Immature natural killer cell (primary cell): ENCODE results near the gene GALNT7. TPM values are rescaled to one million over a fixed set of nuclear protein-coding genes. Genes with fewer than 3 reads are reported as not detected.

Experiments used
- DNase-seq, 3 donors: peaks; one replicate each; pipeline ENCODE4 v3.0.0; 2022; ENCODE audit warnings: mixed read lengths in 1 of 3
- H3K27ac Mint-ChIP-seq, 6 donors: one replicate each; pipeline ENCODE4 v1.8.0; 2020; ENCODE audit warnings: mixed read lengths in 6 of 6, mild to moderate bottlenecking in 5 of 6, inconsistent platforms in 4 of 6, moderate library complexity in 3 of 6
- H3K27me3 Mint-ChIP-seq, 3 donors: one replicate each; pipeline ENCODE4 v1.8.0; 2020 to 2021; ENCODE audit warnings: low read depth in 3 of 3, mild to moderate bottlenecking in 3 of 3, mixed read lengths in 3 of 3, moderate library complexity in 3 of 3, inconsistent platforms in 1 of 3
- H3K36me3 Mint-ChIP-seq, 3 donors: one replicate each; pipeline ENCODE4 v1.8.0; 2020; ENCODE audit warnings: mixed read lengths in 3 of 3, inconsistent platforms in 2 of 3, mild to moderate bottlenecking in 2 of 3
- H3K4me1 Mint-ChIP-seq, 2 donors: one replicate each; pipeline ENCODE4 v1.8.0; 2020; ENCODE audit warnings: inconsistent platforms in 2 of 2, mild to moderate bottlenecking in 2 of 2, mixed read lengths in 2 of 2, moderate library complexity in 1 of 2
- H3K4me3 Mint-ChIP-seq, 5 donors: one replicate each; pipeline ENCODE4 v1.8.0; 2020; ENCODE audit warnings: mild to moderate bottlenecking in 5 of 5, mixed read lengths in 5 of 5, inconsistent platforms in 3 of 5, moderate library complexity in 3 of 5
- H3K9me3 Mint-ChIP-seq, 6 donors: one replicate each; pipeline ENCODE4 v1.8.0; 2020; ENCODE audit warnings: mild to moderate bottlenecking in 6 of 6, mixed read lengths in 6 of 6, inconsistent platforms in 4 of 6, moderate library complexity in 3 of 6
- polyA plus RNA-seq, 3 donors: library from polyadenylated mRNA; unstranded; fragments of 300-500 nt; fragmentation: Illumina TruSeq; gene quantifications; one replicate each; pipeline ENCODE4 v1.2.3, GENCODE V29; 2021

The GALNT7 gene
- polyA plus RNA-seq, 3 donors from 2014 or later: 6.8 to 9.9 (median 6.9) TPM

- peak overlapping the region; percentile 83 to 97 (median 92) for H3K27ac Mint-ChIP-seq
- peaks cover 6 to 14% (median 10%) of the 10 kb centered on the region in 3 donors for H3K36me3 Mint-ChIP-seq
- H3K9me3 Mint-ChIP-seq: no peaks in the 10 kb centered on the region
- peaks cover 14 to 19% (median 19%) of the 10 kb centered on the region in 3 donors for H3K27me3 Mint-ChIP-seq
- H3K4me1 Mint-ChIP-seq: peaks cover 29 to 41% of the 10 kb centered on the region in 2 donors
- DNase-seq: peak in 2 of 3 donors; percentile 16 to 19
- H3K4me3 Mint-ChIP-seq: peak overlapping the region; percentile 78 to 93 (median 92)
These were observed 163.4 kb downstream of the GALNT7 start for GRCh38 chr4:173332021-173332487.

DNA sequence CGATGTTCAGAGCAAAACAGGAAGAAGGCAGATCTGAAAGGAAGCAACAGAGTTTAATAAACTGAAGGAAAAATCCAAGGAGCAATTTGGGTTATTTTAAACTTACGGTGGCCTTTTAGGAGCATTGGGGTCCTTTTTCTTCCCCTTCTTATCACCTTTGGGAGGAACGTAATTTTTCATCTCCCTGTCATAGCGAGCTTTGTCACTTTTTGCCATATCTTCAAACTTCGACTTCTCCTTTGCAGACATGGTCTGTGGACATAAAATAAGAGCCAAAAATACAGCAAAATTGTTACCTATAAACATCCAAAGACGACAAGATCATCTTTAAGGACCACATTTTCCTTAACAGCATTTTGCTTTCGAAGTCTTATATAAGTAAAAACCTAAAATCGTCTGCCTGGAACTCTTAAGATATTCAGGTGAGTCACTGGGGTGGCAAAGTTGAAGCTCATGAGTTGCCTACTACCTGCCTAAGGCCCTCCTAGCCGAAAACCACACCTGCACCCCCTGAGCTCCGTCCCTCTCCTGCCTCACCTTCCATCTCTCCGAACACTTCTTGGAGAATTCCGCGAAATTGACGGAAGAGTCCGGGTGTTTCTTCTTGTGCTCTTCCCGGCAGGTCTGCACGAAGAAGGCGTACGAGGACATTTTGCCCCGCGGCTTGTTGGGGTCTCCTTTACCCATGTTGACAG lies 164.5 kb downstream of the GALNT7 start:
- DNase-seq: peak in 1 of 3 donors; percentile 8
- peaks cover 29 to 41% of the 10 kb centered on the region in 2 donors for H3K4me1 Mint-ChIP-seq
- H3K36me3 Mint-ChIP-seq: peaks cover 6 to 14% (median 10%) of the 10 kb centered on the region in 3 donors
- H3K4me3 Mint-ChIP-seq: peak overlapping the region; percentile 92 to 93 (median 92)
- H3K9me3 Mint-ChIP-seq: no peaks in the 10 kb centered on the region
- H3K27ac Mint-ChIP-seq: peak overlapping the region; percentile 83 to 97 (median 92)
- H3K27me3 Mint-ChIP-seq: peaks cover 14 to 19% (median 19%) of the 10 kb centered on the region in 3 donors

GRCh38 chr4:173333658-173334084 lies 165.1 kb downstream of the GALNT7 start:
- peak overlapping the region; percentile 96 to 100 (median 99) for H3K4me3 Mint-ChIP-seq
- peaks cover 29 to 41% of the 10 kb centered on the region in 2 donors for H3K4me1 Mint-ChIP-seq
- H3K27ac Mint-ChIP-seq: peak overlapping the region; percentile 96 to 98 (median 97)
- peaks cover 14 to 19% (median 19%) of the 10 kb centered on the region in 3 donors for H3K27me3 Mint-ChIP-seq
- H3K9me3 Mint-ChIP-seq: no peaks in the 10 kb centered on the region
- no peak for DNase-seq
- H3K36me3 Mint-ChIP-seq: peaks cover 6 to 14% (median 10%) of the 10 kb centered on the region in 3 donors

GRCh38 chr4:173334085-173334890 lies 165.7 kb downstream of the GALNT7 start, which contains the start of gene HMGB2:
Gene HMGB2 (minus strand): TSS chr4:173334358. CDS start chr4:173333649, 709 bp downstream.
- Mint-ChIP-seq H3K9me3 (no peaks in the 10 kb centered on the region), H3K4me1 (peaks cover 29 to 41% of the 10 kb centered on the region in 2 donors), H3K27ac (peak within 1 kb of the TSS; percentile 96 to 98 (median 97)), H3K4me3 (peak within 1 kb of the TSS; percentile 96 to 100 (median 99)), H3K36me3 (peaks cover 3 to 10% (median 10%) of the 10 kb centered on the region in 3 donors), H3K27me3 (peaks cover 14 to 19% (median 19%) of the 10 kb centered on the region in 3 donors)
- DNase-seq: peak; percentile 99

DNA sequence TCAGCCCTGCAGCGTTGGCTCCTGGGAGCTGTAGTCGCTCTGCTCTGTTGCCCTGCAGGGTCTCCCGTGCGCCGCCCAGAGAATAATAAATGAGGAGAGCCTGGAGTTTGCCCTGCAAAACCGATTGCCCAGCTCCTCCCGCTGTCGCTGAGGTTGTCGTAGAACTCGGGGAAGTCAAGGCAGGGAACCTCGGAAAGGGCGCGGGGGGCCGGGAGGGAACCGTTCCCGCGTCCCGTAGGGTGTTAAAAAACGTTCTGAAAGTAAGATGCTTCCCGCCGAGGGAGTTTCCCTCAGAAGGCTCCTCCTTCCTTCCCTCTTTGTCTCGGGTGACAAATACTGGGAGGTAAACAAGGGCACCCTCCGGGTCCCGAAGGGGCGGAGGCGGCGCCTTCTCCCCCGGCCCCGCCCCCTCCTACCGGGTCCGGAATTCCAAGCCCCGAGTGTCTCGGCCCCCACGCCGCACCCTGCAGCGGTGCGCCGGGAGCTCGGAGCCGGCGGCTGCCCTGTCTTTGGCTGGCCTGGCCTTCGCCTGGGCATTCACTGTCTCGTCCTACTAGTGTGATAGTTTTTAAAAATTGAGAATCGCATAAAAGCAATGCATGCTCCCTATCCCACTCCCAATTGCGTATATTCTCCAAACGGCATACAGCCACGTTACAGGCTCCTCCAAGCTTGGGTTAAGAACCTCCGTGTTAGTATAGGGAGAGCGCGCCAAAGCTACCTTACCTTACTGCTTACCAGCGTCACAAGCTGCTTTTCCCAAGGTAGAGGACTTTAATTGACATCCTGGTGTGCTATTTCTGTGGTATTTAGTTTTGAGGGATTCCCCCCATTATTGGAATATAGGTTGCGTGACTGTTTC lies 166.5 kb downstream of the GALNT7 start:
- DNase-seq: no peak
- peaks cover 29 to 41% of the 10 kb centered on the region in 2 donors for H3K4me1 Mint-ChIP-seq
- H3K36me3 Mint-ChIP-seq: peaks cover 3 to 10% (median 8%) of the 10 kb centered on the region in 3 donors
- no peaks in the 10 kb centered on the region for H3K9me3 Mint-ChIP-seq
- peak overlapping the region; percentile 96 to 98 (median 97) for H3K27ac Mint-ChIP-seq
- peak overlapping the region; percentile 96 to 100 (median 99) for H3K4me3 Mint-ChIP-seq
- peaks cover 14 to 19% (median 19%) of the 10 kb centered on the region in 3 donors for H3K27me3 Mint-ChIP-seq

DNA sequence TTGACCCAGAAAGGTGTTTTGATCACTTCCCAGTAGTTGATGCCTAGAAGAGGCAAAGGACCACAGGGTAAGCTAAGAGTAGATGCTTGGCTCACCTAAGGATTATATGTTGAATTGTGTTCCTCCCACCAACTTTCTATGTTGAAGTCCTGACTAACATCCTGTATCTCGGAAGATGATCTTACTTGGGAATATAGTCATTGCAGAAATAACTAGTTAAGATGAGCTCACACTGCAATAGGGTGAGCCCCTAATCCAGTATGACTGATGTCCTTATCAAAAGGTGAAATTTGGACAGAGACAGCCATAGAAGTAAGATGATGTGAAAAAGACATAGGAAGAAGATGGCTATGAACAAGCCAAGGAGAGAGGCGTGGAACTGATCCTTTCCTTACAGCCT lies 168.9 kb downstream of the GALNT7 start:
- peaks cover 0 to 6% (median 0%) of the 10 kb centered on the region in 3 donors for H3K36me3 Mint-ChIP-seq
- DNase-seq: no peak
- H3K27me3 Mint-ChIP-seq: peaks cover 12 to 19% (median 19%) of the 10 kb centered on the region in 3 donors
- H3K27ac Mint-ChIP-seq: no peak overlapping the region
- peaks cover 21 to 27% of the 10 kb centered on the region in 2 donors for H3K4me1 Mint-ChIP-seq
- no peak overlapping the region for H3K4me3 Mint-ChIP-seq
- H3K9me3 Mint-ChIP-seq: no peaks in the 10 kb centered on the region

DNA sequence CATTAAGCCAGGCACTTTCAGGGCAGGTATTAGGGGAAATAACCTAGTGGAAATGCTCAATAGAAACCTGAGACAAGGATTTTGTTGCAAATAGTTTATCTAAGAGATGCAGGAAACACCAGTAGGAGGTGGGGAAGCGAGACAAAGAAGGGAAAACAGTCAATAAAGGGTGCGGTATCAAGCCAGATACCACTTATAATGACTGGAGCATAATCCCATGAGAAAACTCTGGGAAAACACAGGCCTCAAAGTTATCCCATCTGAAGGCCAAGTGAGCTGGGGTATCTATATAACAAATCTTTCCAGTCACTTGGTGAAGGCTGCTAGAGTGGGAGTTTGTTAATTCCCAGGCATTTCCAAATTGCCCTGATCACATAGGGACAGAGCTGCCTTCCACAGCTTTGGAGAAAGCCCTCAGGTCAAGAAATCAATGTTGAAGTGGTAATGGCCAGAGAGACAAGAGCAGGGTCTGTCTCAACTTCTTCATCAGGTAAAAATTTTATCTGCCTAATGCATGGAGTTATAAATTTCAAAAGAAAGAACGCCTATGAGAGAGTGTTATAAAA lies 175.3 kb downstream of the GALNT7 start:
- Mint-ChIP-seq H3K27ac (no peak overlapping the region), H3K9me3 (no peaks in the 10 kb centered on the region), H3K27me3 (peaks cover 0 to 2% (median 1%) of the 10 kb centered on the region in 3 donors), H3K4me1 (no peaks in the 10 kb centered on the region), H3K36me3 (no peaks in the 10 kb centered on the region), H3K4me3 (no peak overlapping the region)
- no peak for DNase-seq

- Mint-ChIP-seq H3K27ac (no peak overlapping the region), H3K4me3 (no peak overlapping the region), H3K9me3 (no peaks in the 10 kb centered on the region), H3K36me3 (no peaks in the 10 kb centered on the region), H3K27me3 (peaks cover 0 to 2% (median 1%) of the 10 kb centered on the region in 3 donors), H3K4me1 (no peaks in the 10 kb centered on the region)
- no peak for DNase-seq
These were observed 177.0 kb downstream of the GALNT7 start for GRCh38 chr4:173345648-173346047.

- DNase-seq: no peak
- H3K27ac Mint-ChIP-seq: no peak overlapping the region
- H3K4me3 Mint-ChIP-seq: no peak overlapping the region
- H3K4me1 Mint-ChIP-seq: no peaks in the 10 kb centered on the region
- H3K27me3 Mint-ChIP-seq: peaks cover 0 to 2% (median 1%) of the 10 kb centered on the region in 3 donors
- H3K9me3 Mint-ChIP-seq: no peaks in the 10 kb centered on the region
- H3K36me3 Mint-ChIP-seq: no peaks in the 10 kb centered on the region
These were observed 177.5 kb downstream of the GALNT7 start for GRCh38 chr4:173346074-173346473.

DNA sequence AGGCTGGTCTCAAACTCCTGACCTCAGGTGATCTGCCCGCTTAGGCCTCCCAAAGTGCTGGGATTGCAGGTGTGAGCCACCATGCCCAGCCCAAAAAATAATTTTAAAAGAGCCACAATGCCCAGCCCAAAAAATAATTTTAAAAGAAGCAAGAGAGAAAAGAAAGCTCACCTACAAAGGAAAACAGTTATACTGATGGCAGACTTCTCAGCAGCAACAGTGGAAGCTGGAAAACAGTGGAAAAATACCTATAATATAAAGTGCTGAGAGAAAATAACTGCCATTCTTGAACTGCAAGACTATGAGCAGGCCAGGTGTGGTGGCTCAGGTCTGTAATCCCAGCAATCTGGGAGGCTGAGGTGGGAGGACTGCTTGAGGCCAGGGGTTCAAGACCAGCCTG lies 178.9 kb downstream of the GALNT7 start:
- Mint-ChIP-seq H3K27me3 (peaks cover 0 to 5% (median 1%) of the 10 kb centered on the region in 3 donors), H3K9me3 (no peaks in the 10 kb centered on the region), H3K4me3 (no peak overlapping the region), H3K4me1 (no peaks in the 10 kb centered on the region), H3K27ac (no peak overlapping the region), H3K36me3 (no peaks in the 10 kb centered on the region)
- no peak for DNase-seq

GRCh38 chr4:173357939-173358338 lies 189.3 kb downstream of the GALNT7 start:
- Mint-ChIP-seq H3K9me3 (no peaks in the 10 kb centered on the region), H3K27me3 (peaks cover 0 to 2% (median 2%) of the 10 kb centered on the region in 3 donors), H3K4me3 (no peak overlapping the region), H3K27ac (no peak overlapping the region), H3K4me1 (peaks cover 5 to 7% of the 10 kb centered on the region in 2 donors), H3K36me3 (no peaks in the 10 kb centered on the region)
- no peak for DNase-seq

DNA sequence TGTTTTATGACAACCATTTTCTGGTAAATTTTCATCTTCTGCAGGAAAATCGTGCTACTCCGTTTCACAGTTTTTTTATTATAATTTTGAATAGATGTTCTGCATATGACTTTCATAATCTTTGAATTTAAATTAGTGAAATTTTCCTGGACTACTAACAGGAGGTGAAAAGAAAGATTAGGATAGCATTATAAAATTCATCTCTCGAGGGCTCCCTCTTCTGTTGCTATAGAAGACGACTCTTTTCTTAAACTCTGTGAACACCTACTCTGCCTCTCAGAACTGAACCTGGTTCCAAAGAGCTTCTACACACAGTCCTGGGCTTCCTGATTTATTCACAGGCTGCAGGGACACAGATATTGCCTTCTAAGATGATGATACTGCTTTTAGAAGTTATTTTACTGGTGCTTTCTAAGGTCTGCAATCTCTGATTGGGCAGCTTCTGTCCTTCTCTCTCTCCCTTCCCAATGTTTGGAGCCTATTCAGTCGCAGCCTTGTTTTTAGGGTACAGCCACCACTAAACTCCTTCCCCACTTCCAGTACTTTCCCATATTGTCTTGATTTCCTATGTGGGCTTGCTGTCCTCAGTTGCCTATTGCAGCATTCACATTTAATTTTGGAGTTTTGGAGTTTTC lies 192.1 kb downstream of the GALNT7 start:
- Mint-ChIP-seq H3K4me1 (peaks cover 7 to 8% of the 10 kb centered on the region in 2 donors), H3K36me3 (no peaks in the 10 kb centered on the region), H3K9me3 (no peaks in the 10 kb centered on the region), H3K27me3 (peaks cover 0 to 3% (median 2%) of the 10 kb centered on the region in 3 donors), H3K27ac (no peak overlapping the region), H3K4me3 (no peak overlapping the region)
- DNase-seq: no peak
